G401 (cell line): ENCODE measurements around the gene GPR146. TPM values are rescaled to one million over a fixed set of nuclear protein-coding genes. Genes with fewer than 3 reads are reported as not detected.
A peak's percentile ranks its signal among the peaks of the same experiment; 100 is the strongest.
"Not testable (repeated sequence)": the region's sequence is repeated elsewhere in the genome, so short reads cannot be mapped to it uniquely, and the experiment has no call there.

ENCODE experiments used
- DNase-seq: peaks from one replicate; pipeline ENCODE4 v3.0.0-alpha.2; 2015; ENCODE audit warnings: low spot score
- in situ Hi-C: cut with HindIII; loops from 2 replicates; pipeline ENCODE4 v1.10.0; 2016; ENCODE audit warnings: low sequenced_read_pairs, mixed read lengths
- total RNA-seq: library from RNA; depleted of rRNA; stranded (reverse); fragments of >200 nt; shearing (Covaris generic); gene quantifications from 2 replicates; pipeline ENCODE4 v1.2.3, GENCODE V29; 2014

GPR146 gene
- total RNA-seq, 1 experiment from 2014 or later, result 1.2 TPM

DNA sequence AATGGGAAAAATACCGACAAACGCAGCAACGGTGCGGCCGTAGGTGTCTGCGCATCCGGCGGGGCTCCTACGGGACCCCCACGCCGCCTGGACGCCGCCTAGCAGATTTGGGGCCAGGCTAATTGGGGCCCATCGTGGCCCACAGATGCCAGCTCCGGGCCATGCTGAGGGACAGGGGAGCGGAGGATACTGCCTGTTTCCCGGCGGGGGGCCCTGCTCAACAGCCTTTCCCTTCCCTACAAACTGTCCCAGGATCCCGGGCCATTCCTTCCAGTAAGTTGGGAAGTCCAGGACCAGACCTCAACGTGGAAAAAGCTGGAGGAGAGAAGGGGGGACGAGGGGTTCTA is 21.9 kb downstream of the GPR146 start:
- in situ Hi-C loops, result no loop called here
- no peak for DNase-seq

DNA sequence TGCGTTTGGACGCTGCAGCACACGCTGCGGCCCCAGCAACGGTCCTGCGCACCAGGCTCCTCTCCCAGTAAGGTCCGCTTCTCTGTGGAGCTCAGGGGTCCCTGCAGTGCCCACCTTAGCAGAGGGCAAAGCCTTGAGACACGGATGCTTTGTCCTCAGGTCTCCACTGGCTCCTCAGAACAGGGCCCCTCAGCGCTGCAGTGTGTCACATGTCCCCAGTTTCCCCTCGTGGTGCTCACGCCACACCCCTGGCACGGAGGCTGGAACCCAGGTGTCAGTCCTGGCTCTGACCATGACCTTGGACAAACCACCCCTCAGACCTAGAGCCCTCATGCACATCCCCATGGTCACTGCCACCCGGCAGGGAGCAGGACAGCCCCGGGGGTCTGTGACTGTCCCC is 23.7 kb downstream of the GPR146 start:
- in situ Hi-C loops, result no loop called here

GRCh38 chr7:1068619-1069018 is 24.3 kb downstream of the GPR146 start:
- in situ Hi-C loops, result no loop called here
- no peak for DNase-seq

More for the DNA sequence above, 23.7 kb downstream of the GPR146 start:
- no peak for DNase-seq

GRCh38 chr7:1070544-1071011 is 26.2 kb downstream of the GPR146 start:
- in situ Hi-C loops, result no loop called here
- DNase-seq, result no peak

- in situ Hi-C loops, result no loop called here
- no peak for DNase-seq
Observed at GRCh38 chr7:1071731-1072254, 27.4 kb downstream of the GPR146 start.

DNA sequence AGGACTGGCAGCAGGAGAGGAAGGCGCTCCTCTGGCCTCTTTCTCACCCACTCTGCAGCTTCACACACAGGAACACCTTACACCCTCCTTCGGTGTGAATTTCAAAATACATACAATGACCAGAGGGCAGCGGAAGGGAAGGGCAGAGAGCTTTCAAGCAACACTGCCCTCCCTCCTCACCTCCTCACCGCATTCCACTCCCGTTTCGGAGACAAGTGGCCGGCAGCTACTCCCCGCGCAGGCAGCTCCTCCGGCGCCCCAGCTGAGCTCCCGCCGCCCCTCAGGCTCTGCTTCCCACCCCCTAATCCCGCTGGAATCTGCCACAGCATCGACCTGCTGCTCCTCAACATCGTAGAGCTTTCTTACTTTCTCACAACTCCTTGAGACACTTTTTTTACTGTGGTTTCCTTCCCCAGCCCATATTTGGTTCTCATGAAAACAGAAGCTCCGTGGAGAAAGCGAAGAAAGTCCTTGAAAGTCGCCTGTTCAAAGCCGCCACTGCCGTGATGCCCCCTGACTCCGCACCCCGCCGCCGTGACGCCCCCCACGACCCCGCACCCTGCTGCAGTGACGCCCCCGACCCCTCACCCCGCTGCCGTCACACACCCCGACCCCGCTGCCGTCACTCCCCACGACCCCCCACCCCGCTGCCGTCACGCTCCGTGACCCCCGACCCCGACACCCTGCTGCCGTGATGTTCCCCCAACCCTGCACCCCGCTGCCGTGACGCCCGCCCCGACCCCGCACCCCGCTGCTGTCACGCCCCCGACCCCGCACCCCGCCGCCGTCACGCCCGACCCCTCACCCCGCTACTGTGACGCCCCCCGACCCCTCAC is 29.0 kb downstream of the GPR146 start:
- in situ Hi-C loops, result no loop called here
- no peak for DNase-seq

GRCh38 chr7:1074018-1074417 is 29.7 kb downstream of the GPR146 start:
- in situ Hi-C loops, DNase-seq: not testable (repeated sequence)

DNA sequence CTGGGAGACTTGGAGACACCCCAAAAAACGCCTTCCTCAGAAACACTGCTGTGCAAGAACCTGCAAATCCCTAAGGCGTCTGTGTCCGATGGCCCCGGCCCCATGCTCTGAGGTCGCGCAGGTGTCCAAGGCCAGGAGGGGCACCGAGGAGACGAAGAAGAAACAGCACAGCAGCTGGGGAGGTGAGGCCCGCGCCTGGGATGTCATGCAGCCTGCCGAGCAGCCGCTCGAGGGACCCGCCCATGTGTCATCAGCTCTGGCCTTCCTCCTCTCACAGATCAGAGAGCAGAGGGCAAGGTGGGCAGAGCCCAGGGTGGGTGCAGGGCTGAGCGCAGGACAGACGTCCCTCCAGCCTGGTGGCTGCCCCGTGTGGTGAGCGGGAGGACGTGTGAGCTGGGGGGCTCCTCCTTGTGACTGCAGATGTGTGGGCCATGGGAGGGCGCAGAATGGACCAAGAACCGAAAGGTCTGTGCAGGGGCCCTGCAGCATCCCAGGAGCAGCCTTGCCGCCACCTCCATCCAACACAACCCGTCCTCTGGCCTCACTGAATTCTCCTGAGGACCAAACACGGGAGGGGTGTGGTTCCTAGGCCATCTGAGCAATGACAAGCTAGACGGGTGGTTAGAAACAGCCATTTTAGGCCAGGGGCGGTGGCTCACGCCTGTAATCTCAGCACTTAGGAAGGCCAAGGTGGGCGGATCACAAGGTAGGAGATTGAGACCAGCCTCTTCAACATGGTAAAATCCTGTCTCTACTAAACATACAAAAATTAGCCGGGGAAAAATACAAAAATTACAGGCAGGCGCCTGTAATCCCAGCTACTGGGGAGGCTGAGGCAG is 30.5 kb downstream of the GPR146 start:
- no peak for DNase-seq
- in situ Hi-C loops, result no loop called here

DNA sequence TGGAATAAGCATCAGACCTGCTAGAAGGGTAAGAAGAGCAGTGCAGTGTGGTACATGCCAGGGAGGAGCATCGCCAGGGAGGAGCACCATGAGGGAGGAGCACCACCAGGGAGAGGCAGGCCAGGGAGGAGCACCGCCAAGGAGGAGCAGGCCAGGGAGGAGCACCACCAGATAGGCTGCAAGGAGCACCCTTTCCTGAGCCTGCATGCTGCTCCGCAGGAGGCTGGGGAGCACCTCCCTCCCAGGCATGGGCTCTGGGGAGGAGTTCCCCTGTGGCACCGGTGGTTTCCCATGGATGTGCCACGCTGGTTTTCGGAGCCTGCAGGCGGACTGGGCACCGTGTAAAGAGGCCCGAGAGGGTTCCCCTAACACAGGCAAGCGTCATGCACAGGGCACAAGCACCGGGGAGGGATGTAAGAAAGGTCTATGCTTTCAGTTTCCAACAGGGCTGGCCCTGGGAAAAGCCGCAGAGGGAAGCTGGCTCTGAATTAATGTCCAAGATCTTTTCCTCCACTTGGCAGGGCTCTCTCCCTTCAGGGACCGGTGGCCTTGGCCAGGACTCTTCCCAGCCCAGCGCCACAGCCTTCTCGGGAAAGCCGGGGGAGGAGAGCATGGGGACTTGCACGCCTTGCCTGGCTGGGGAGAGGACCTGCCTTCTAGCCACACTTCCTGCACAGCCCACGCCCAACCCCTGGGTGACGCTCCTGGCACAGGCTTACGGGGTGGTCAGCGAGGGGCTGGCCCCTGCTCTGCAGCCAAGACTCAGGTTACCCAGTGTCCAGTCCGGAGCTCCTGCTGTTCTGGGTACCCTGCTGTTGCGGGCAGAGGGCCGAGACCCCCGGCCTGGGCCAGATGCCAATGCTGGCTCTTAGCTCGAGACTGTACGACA is 32.1 kb downstream of the GPR146 start:
- peak; percentile 77 for DNase-seq
- in situ Hi-C loops, result no loop called here

GRCh38 chr7:1078519-1078918 is 34.2 kb downstream of the GPR146 start:
- no peak for DNase-seq
- in situ Hi-C loops, result no loop called here

DNA sequence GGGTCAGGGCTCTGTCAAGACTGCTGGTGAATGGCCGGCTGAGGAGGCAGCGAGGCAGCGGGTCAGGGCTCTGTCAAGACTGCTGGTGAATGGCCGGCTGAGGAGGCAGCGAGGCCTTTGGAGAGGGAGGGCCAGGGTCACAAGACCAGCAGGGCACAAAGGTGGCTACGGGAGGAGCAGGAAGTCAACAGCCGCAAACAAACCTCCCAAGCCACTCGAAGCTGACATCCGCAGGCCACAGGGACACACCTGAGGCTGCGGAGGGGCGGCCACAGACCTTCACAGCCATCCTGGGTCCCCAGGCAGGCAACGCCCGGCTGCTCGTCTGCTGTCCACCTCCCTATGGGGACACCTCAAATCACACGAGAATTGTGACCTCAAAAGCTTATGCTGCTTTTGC is 34.6 kb downstream of the GPR146 start:
- in situ Hi-C loops, result no loop called here
- no peak for DNase-seq

GRCh38 chr7:1079546-1079945 is 35.2 kb downstream of the GPR146 start:
- DNase-seq, result no peak
- in situ Hi-C loops, result no loop called here

DNA sequence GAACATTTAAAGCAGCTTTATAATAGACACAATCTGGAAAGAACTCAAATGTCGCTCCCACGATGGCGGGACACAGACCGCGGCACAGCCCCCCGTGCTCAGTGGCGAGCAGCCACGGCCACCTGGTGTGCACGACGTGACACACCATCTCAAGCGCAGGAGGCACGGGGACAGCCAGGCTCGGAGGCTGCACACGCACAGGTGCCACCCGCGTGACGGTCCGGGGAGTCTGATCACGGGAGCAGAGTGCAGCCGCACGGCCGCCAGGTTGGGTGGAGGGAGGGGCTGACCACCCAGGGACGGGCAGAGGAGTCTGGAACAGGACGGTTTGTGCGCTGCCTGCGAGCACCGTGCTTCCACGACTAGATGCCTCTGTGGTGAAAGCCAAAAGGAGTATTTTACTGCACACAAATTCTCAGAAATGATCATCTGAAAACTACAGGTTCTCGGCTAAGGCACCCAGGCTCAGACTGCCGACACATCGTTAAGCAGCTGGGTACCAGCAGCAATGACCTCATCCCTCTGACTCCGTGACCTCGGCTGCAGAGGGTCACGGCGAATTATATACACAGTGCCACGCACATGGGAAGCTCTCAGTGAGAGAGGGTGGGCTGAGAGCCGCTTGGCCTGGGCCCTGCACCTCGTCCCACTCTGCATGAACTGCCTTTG is 36.0 kb downstream of the GPR146 start:
- in situ Hi-C loops, result no loop called here
- DNase-seq, result peak; percentile 47

GRCh38 chr7:1080921-1081255 is 36.5 kb downstream of the GPR146 start:
- no peak for DNase-seq
- in situ Hi-C loops, result no loop called here

- DNase-seq, result no peak
- in situ Hi-C loops, result no loop called here
Observed at GRCh38 chr7:1081336-1081735, 37.0 kb downstream of the GPR146 start.

GRCh38 chr7:1081931-1082401 is 37.6 kb downstream of the GPR146 start:
- DNase-seq, result no peak
- in situ Hi-C loops, result no loop called here

- peak; percentile 68 for DNase-seq
- in situ Hi-C loops, result no loop called here
Observed at GRCh38 chr7:1083729-1084657, 39.6 kb downstream of the GPR146 start.

DNA sequence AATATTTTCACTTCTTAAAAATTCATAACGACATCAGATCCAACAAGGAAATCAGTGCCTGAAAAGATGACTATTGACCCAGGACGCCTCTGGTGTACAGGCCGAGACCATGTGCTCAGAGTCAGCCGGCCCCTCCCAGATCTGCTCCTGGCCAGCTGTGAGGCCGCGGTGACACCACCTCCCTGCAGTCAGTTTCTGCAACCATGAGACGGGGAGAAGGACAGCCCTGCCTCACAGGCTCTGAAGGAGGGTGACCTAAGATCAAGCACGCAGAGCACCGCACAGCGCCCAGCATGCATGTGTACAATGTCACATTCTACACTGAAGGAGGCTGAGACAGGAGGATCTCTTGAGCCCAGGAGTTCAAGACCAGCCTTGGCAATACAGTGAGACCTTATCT is 40.9 kb downstream of the GPR146 start:
- DNase-seq, result no peak
- in situ Hi-C loops, result no loop called here
